Neural crest cell (in vitro differentiated cells): ENCODE results near the gene SLC17A8. TPM values are rescaled to one million over a fixed set of nuclear protein-coding genes. Genes with fewer than 3 reads are reported as not detected.

Experiments used
- DNase-seq: peaks from one replicate; pipeline ENCODE4 v3.0.0; 2021; ENCODE audit warnings: low read depth, mixed read lengths, low spot score
- H3K27ac Mint-ChIP-seq: one replicate; pipeline ENCODE4 v1.8.0; 2021; ENCODE audit warnings: mild to moderate bottlenecking, mixed read lengths; ENCODE audit not compliant: unreplicated experiment
- H3K27me3 Mint-ChIP-seq: 2 replicates; pipeline ENCODE4 v1.8.0; 2021; ENCODE audit warnings: low read depth, mild to moderate bottlenecking, mixed read lengths
- H3K36me3 Mint-ChIP-seq: 2 replicates; pipeline ENCODE4 v1.8.0; 2021; ENCODE audit warnings: low read depth, mild to moderate bottlenecking, mixed read lengths
- H3K4me1 Mint-ChIP-seq: 2 replicates; pipeline ENCODE4 v1.8.0; 2021; ENCODE audit warnings: mixed read lengths
- H3K4me3 Mint-ChIP-seq: one replicate; pipeline ENCODE4 v1.8.0; 2021; ENCODE audit warnings: mild to moderate bottlenecking, mixed read lengths
- H3K9me3 Mint-ChIP-seq: 2 replicates; pipeline ENCODE4 v1.8.0; 2021; ENCODE audit warnings: mixed read lengths
- CTCF ChIP-seq: fragments of 200-600 bp; sonication (generic); conservative IDR thresholded peaks from 2 replicates; pipeline ENCODE4 v1.5.0; 2021; ENCODE audit warnings: antibody characterized with exemption, mild to moderate bottlenecking
- total RNA-seq: library from RNA; stranded (reverse); gene quantifications from 2 replicates; pipeline ENCODE4 v1.2.1, GENCODE V29; 2021

The SLC17A8 gene
- total RNA-seq, 1 donor from 2014 or later = not detected

DNA sequence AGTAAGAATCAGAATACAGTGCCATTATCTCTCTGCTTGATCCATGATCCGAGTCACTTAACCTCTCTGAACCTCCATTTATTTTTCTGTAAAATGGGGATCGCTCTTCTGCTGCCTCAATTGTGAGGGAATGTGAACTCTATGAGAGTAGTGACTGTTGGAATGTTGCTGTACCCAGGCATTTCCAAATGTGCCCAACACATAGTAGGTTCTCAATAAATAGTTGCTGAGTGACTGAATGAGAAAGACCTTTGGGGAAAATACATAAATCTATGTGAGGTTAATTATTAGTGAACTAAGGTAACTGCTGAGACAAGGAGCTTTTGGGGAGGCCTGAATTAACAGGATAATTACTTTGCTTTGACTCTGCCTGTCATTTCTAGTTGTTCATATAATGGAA, 82.9 kb downstream of the SLC17A8 start:
- H3K36me3 Mint-ChIP-seq = no peaks in the 10 kb centered on the region
- DNase-seq = no peak
- peaks cover 14% of the 10 kb centered on the region for H3K27me3 Mint-ChIP-seq
- H3K27ac Mint-ChIP-seq = no peak overlapping the region
- no peak for TF ChIP-seq CTCF
- H3K4me1 Mint-ChIP-seq = no peaks in the 10 kb centered on the region
- H3K9me3 Mint-ChIP-seq = no peaks in the 10 kb centered on the region
- no peak overlapping the region for H3K4me3 Mint-ChIP-seq

- peaks cover 6% of the 10 kb centered on the region for H3K4me1 Mint-ChIP-seq
- H3K36me3 Mint-ChIP-seq = no peaks in the 10 kb centered on the region
- H3K27me3 Mint-ChIP-seq = peaks cover 14% of the 10 kb centered on the region
- DNase-seq = no peak
- H3K4me3 Mint-ChIP-seq = no peak overlapping the region
- no peak overlapping the region for H3K27ac Mint-ChIP-seq
- TF ChIP-seq CTCF = no peak
- H3K9me3 Mint-ChIP-seq = no peaks in the 10 kb centered on the region
Observed at GRCh38 chr12:100442403-100442802, 85.5 kb downstream of the SLC17A8 start.

DNA sequence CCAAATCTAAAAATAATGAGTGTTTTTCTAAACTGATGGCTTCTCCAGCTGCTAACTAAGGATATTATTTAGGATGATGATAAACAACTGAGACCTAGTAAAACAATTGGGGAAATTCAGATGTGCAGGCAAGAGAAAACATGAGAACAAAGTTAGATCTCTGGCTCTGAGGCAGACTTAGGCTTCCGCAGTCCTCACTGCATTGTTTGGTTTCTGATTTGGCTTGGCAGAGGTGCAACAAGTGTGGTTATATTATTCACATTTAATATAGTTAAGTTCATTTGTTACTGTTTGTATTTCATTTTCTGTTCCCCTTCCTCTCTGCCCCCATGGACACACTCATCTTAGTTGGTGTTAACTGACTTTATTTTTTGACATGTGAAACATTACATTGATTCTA, 86.6 kb downstream of the SLC17A8 start:
- H3K4me1 Mint-ChIP-seq = peaks cover 12% of the 10 kb centered on the region
- TF ChIP-seq CTCF = no peak
- H3K27ac Mint-ChIP-seq = no peak overlapping the region
- no peak overlapping the region for H3K4me3 Mint-ChIP-seq
- H3K9me3 Mint-ChIP-seq = no peaks in the 10 kb centered on the region
- H3K36me3 Mint-ChIP-seq = no peaks in the 10 kb centered on the region
- no peak for DNase-seq
- peaks cover 14% of the 10 kb centered on the region for H3K27me3 Mint-ChIP-seq

- no peak for TF ChIP-seq CTCF
- H3K27ac Mint-ChIP-seq = no peak overlapping the region
Observed at GRCh38 chr12:100445081-100445481, 88.2 kb downstream of the SLC17A8 start.

GRCh38 chr12:100447381-100447780, 90.5 kb downstream of the SLC17A8 start:
- H3K36me3 Mint-ChIP-seq = no peaks in the 10 kb centered on the region
- peaks cover 1% of the 10 kb centered on the region for H3K27me3 Mint-ChIP-seq
- no peak for DNase-seq
- peaks cover 13% of the 10 kb centered on the region for H3K4me1 Mint-ChIP-seq
- peak overlapping the region; percentile 28 for H3K27ac Mint-ChIP-seq
- TF ChIP-seq CTCF = no peak
- no peaks in the 10 kb centered on the region for H3K9me3 Mint-ChIP-seq
- H3K4me3 Mint-ChIP-seq = peak overlapping the region; percentile 64

More at GRCh38 chr12:100445081-100445481, 88.2 kb downstream of the SLC17A8 start:
- no peaks in the 10 kb centered on the region for H3K9me3 Mint-ChIP-seq
- H3K36me3 Mint-ChIP-seq = no peaks in the 10 kb centered on the region
- H3K27me3 Mint-ChIP-seq = peaks cover 14% of the 10 kb centered on the region
- DNase-seq = no peak
- no peak overlapping the region for H3K4me3 Mint-ChIP-seq
- H3K4me1 Mint-ChIP-seq = peaks cover 13% of the 10 kb centered on the region

DNA sequence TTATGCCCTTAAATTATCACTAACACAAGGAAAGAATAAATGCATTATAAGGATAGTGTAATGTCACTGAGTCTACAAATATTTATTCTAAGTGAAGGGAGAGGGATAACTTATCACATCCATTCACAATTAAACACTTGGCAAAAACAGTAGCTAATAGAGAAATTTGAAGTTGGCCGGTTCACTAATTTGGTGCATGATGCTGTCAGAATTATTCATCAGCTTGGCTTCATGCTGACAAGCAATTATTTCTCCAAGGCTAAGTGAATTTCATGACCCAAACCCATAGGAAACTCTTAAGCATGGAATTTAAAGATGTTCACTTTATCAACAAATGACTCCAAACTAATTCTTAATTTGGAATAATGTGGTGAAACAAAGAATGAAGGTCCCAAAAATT, 91.8 kb downstream of the SLC17A8 start:
- Mint-ChIP-seq H3K4me3 (no peak overlapping the region), H3K4me1 (peaks cover 16% of the 10 kb centered on the region), H3K9me3 (no peaks in the 10 kb centered on the region), H3K36me3 (no peaks in the 10 kb centered on the region), H3K27me3 (no peaks in the 10 kb centered on the region), H3K27ac (no peak overlapping the region)
- TF ChIP-seq CTCF = no peak
- no peak for DNase-seq
